Mucosa of stomach (tissue), 1 donor: ENCODE measurements around the gene ANKLE2.

Experiments
- H3K27me3 ChIP-seq: one replicate; pipeline ENCODE4 v1.7.0; 2013; ENCODE audit warnings: mild to moderate bottlenecking, low read length; ENCODE audit not compliant: control insufficient read depth, insufficient read depth
- H3K36me3 ChIP-seq: one replicate; pipeline ENCODE4 v1.7.0; 2013; ENCODE audit warnings: low read length; ENCODE audit not compliant: control insufficient read depth, insufficient read depth
- H3K4me1 ChIP-seq: one replicate; pipeline ENCODE4 v1.7.0; 2013; ENCODE audit warnings: mild to moderate bottlenecking, low read length; ENCODE audit not compliant: control insufficient read depth, insufficient read depth
- H3K4me3 ChIP-seq: one replicate; pipeline ENCODE4 v1.7.0; 2013; ENCODE audit warnings: low read length
- H3K9ac ChIP-seq: one replicate; pipeline ENCODE4 v1.7.0; 2013; ENCODE audit warnings: mild to moderate bottlenecking, low read length, moderate library complexity
- H3K9me3 ChIP-seq: one replicate; pipeline ENCODE4 v1.7.0; 2013; ENCODE audit warnings: mild to moderate bottlenecking, low read length, moderate library complexity; ENCODE audit not compliant: control insufficient read depth
- donor health status: Pancreatic carcinoma.

The ANKLE2 gene

GRCh38 chr12:132736913-132737312 is 24.7 kb downstream of the ANKLE2 start:
- no peaks in the 10 kb centered on the region for H3K27me3 ChIP-seq
- H3K36me3 ChIP-seq = peaks cover 31% of the 10 kb centered on the region
- no peaks in the 10 kb centered on the region for H3K4me1 ChIP-seq
- H3K4me3 ChIP-seq = no peak overlapping the region
- no peaks in the 10 kb centered on the region for H3K9me3 ChIP-seq
- no peak overlapping the region for H3K9ac ChIP-seq

- Histone ChIP-seq H3K4me3 (no peak overlapping the region), H3K9ac (no peak overlapping the region), H3K27me3 (no peaks in the 10 kb centered on the region), H3K36me3 (peaks cover 26% of the 10 kb centered on the region), H3K9me3 (no peaks in the 10 kb centered on the region), H3K4me1 (no peaks in the 10 kb centered on the region)
Observed at GRCh38 chr12:132736378-132736777, 25.3 kb downstream of the ANKLE2 start.

DNA sequence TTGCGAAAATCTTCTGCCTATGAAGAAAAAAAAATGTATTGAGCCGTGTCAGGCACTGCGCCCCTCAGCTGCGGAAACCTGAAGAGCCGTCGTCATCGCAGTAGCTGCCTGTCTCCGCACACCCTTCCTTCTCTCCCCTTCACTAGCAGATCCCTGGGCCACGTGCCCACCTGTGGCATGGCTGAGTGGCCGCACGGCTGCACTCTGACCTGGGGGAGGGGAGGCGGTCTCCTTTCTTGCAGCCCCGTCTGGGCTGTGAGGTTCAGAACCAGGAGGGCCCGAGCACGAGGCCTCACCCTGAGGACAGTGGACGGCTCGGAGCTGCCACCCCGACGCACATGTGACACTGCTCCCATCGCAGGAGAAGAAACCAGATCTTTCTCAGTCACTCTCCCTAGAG is 26.1 kb downstream of the ANKLE2 start:
- Histone ChIP-seq H3K27me3 (no peaks in the 10 kb centered on the region), H3K9me3 (no peaks in the 10 kb centered on the region), H3K4me1 (no peaks in the 10 kb centered on the region), H3K4me3 (no peak overlapping the region), H3K9ac (no peak overlapping the region), H3K36me3 (peaks cover 19% of the 10 kb centered on the region)

DNA sequence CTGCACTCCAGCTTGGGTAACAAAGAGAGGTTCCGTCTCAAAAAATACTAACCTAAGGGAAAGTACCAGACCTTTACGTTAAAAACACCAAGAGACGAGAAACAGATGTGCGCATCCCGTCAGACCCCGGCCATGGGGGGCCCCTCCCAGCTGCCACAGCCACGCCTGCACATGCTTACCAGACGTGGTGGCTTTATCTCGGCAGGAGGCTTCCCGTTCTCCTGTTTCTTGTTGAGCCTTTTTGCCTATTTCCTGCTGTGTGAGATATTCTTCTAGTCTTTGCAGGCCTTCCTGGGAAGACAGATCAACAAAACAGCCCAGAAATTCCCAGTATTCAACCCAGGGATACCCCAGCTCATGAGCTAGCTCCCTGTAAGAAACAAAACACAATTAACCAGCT is 27.4 kb downstream of the ANKLE2 start:
- Histone ChIP-seq H3K9ac (no peak overlapping the region), H3K9me3 (no peaks in the 10 kb centered on the region), H3K27me3 (no peaks in the 10 kb centered on the region), H3K4me1 (no peaks in the 10 kb centered on the region), H3K36me3 (peaks cover 19% of the 10 kb centered on the region), H3K4me3 (no peak overlapping the region)

DNA sequence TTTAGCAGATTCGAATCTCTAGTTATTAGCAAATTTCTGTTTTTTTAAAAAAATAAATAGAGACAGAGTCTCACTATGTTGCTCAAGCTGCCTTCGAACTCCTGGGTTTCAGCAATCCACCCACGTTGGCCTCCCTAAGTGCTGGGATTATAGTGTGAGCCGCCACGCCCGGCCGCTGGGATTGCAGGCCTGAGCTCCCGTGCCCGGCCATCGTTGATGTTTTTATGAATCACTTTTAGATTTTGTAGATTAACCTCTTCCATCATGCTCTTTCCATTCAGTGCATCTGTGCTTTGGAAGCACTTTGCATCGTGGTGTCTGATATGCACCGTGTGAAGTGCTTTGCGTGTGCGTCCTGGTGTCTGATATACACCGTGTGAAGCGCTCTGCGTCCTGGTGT is 30.1 kb downstream of the ANKLE2 start:
- Histone ChIP-seq H3K9me3 (no peaks in the 10 kb centered on the region), H3K4me1 (no peaks in the 10 kb centered on the region), H3K36me3 (peaks cover 11% of the 10 kb centered on the region), H3K9ac (no peak overlapping the region), H3K27me3 (no peaks in the 10 kb centered on the region), H3K4me3 (no peak overlapping the region)

DNA sequence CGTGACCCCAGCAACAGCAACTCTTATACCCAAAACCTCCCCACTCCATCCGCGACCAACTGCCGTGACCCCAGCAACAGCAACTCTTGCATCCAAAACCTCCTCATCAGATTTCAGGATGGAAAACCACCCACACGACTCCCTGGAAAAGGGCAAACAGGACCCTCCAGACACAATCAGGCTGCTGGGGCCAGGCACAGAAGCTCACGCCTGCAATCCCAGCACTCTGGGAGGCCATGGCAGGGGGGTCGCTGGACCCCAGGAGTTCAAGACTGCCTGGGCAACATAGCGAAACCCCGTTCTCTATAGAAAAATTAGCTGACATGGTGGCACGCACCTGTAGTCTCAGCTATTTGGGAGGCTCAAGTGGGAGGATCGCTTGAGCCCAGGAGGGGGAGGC is 31.3 kb downstream of the ANKLE2 start:
- Histone ChIP-seq H3K36me3 (peaks cover 11% of the 10 kb centered on the region), H3K4me3 (no peak overlapping the region), H3K4me1 (no peaks in the 10 kb centered on the region), H3K27me3 (no peaks in the 10 kb centered on the region), H3K9me3 (no peaks in the 10 kb centered on the region), H3K9ac (no peak overlapping the region)

GRCh38 chr12:132729541-132730320 is 31.9 kb downstream of the ANKLE2 start:
- H3K36me3 ChIP-seq = peaks cover 11% of the 10 kb centered on the region
- H3K9me3 ChIP-seq = no peaks in the 10 kb centered on the region
- no peak overlapping the region for H3K9ac ChIP-seq
- no peak overlapping the region for H3K4me3 ChIP-seq
- no peaks in the 10 kb centered on the region for H3K27me3 ChIP-seq
- H3K4me1 ChIP-seq = no peaks in the 10 kb centered on the region

GRCh38 chr12:132728502-132728901 is 33.1 kb downstream of the ANKLE2 start:
- Histone ChIP-seq H3K4me3 (no peak overlapping the region), H3K27me3 (no peaks in the 10 kb centered on the region), H3K4me1 (no peaks in the 10 kb centered on the region), H3K9ac (no peak overlapping the region), H3K9me3 (no peaks in the 10 kb centered on the region), H3K36me3 (peaks cover 13% of the 10 kb centered on the region)

DNA sequence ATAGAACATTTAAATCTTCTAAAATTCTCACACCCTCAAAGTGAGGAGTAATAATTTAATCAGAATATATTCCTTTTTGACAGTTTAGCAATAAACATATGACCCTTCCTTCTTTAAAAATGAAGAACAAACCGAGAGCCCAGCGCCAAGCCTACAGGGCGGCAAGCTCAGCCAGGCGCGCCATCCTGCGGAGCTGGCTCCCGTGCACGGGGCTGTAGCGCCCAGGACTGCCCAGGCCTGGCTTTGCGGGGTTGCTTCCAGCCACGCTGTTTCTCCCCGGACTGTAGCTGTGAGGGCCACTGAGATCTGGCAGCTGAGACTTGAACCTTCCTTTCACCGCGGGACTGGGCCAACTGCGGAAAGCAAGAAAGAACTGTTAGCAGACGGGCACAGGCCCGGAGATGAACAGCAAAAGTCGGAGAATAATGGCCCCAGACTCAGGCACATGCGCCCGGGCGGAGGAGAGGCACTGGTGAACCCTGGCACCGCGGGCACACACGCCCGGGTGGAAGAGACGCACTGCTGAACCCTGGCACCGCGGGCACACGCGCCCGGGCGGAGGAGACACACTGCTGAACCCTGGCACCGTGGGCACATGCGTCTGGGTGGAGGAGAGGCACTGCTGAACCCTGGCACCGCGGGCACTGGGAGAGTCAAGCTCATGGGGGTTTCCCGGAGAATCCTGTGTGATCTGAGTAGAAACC is 34.4 kb downstream of the ANKLE2 start:
- Histone ChIP-seq H3K9me3 (no peaks in the 10 kb centered on the region), H3K9ac (no peak overlapping the region), H3K27me3 (no peaks in the 10 kb centered on the region), H3K36me3 (peaks cover 13% of the 10 kb centered on the region), H3K4me3 (no peak overlapping the region), H3K4me1 (no peaks in the 10 kb centered on the region)

DNA sequence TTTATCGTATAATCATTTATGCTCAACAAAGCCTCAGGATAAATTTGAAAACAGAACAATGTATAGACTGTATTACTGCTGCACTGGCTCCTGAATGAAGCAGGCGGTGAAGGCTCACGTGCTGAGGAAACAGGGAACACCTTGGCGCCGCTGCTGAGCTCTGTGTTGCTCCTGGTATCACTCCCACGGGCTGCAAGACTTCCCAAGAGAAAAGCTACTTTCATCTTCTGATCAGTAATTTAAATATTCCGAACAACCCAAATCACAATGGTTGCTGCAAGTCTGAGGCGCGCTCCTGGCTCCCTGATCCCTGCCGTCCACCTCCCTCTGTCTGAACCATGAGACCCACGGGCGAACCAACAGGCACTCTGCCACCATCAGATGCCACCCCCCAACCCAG is 35.2 kb downstream of the ANKLE2 start:
- Histone ChIP-seq H3K4me1 (no peaks in the 10 kb centered on the region), H3K9ac (no peak overlapping the region), H3K9me3 (no peaks in the 10 kb centered on the region), H3K27me3 (no peaks in the 10 kb centered on the region), H3K36me3 (peaks cover 13% of the 10 kb centered on the region), H3K4me3 (no peak overlapping the region)

DNA sequence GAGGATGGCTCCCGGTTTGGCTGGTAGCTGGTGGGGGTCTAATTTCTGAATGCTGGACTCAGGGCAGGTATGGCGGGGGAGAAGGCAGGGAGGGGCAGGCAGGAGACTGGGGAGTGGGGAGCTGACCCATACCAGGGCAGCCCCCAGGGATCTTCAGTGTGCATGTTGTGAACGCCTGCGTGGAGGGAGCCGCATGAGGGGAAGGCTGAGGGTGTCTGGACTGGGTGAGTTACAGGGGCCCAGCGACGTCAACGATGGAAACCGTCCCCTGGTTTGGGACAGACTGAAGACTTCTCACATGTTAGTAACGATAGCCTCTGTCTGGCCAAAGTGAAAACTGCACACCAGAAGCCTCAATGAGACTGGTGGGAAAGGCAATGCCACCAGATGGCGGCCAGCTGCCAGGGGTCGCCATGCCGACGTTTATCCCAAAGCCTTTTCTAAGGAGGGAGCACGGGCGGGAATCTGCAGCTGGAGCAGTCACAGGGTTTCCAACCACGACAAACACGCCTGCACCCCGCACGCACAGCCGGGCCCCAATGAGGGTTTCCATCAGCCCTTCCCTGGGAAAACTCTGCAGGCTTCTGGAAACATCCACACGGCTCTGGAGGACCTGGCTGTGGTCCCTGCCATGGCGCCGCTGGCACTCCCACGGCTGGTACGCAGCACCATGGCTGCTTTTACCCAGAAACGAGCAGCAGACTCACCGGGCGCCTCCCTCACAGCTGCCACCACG is 37.0 kb downstream of the ANKLE2 start:
- Histone ChIP-seq H3K27me3 (no peaks in the 10 kb centered on the region), H3K9ac (no peak overlapping the region), H3K36me3 (peaks cover 13% of the 10 kb centered on the region), H3K4me3 (no peak overlapping the region), H3K4me1 (no peaks in the 10 kb centered on the region), H3K9me3 (no peaks in the 10 kb centered on the region)

DNA sequence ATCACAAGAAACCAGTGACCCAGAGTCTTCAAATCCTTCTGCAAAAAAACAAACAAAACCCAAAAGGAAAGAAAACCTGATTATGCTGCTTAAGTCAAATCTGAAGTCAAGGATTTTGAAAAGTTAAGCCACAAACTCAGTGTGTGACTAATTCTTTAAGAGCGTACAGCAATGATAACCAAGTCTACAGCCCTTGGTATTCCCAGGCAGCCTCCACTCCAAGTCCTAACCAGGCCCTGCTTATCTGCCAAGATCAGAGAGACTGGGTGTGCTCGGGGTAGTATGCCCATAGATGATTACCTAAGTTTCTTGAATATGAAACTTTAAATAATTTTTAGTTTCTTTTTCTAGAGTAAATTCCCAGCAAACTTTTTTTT is 37.9 kb downstream of the ANKLE2 start:
- no peaks in the 10 kb centered on the region for H3K9me3 ChIP-seq
- no peak overlapping the region for H3K4me3 ChIP-seq
- no peak overlapping the region for H3K9ac ChIP-seq
- no peaks in the 10 kb centered on the region for H3K4me1 ChIP-seq
- H3K27me3 ChIP-seq = no peaks in the 10 kb centered on the region
- peaks cover 13% of the 10 kb centered on the region for H3K36me3 ChIP-seq
